HEK293 (cell line): ENCODE data around the gene CRBN.

Experiments
- CTCF ChIA-PET: fragments of 350-600 bp; formaldehyde crosslinking; extraction: SDS; loops from one replicate; lab custom pipeline; 2021; ENCODE audit warnings: antibody characterized with exemption; lab: Yijun Ruan, JAX
- POLR2A ChIA-PET: fragments of 300-600 bp; formaldehyde crosslinking; extraction: SDS; loops from one replicate; lab custom pipeline; 2020; ENCODE audit warnings: antibody characterized with exemption, inconsistent platforms; lab: Yijun Ruan, JAX
- H3K27ac ChIP-seq: fragments of 200-500 bp; sonication (Bioruptor generic); 2 replicates; pipeline ENCODE4 v1.5.1; 2014; ENCODE audit warnings: low read depth, low read length, control low read depth, inconsistent platforms; ENCODE audit errors: extremely low read depth
- H3K36me3 ChIP-seq, 2 experiments: fragments of 200-500 bp in 1 of 2; sonication (Bioruptor generic) in 1 of 2; 1 replicate in 1 of 2; 2 replicates in 1 of 2; pipeline ENCODE4 v1.5.1; 2014 to 2017; ENCODE audit warnings: inconsistent platforms in 2 of 2, low read length in 2 of 2; ENCODE audit not compliant: control insufficient read depth in 2 of 2, insufficient read depth in 1 of 2
- H3K4me1 ChIP-seq: fragments of 200-500 bp; sonication (Bioruptor generic); 2 replicates; pipeline ENCODE4 v1.5.1; 2014; ENCODE audit warnings: mild to moderate bottlenecking, low read length, inconsistent platforms; ENCODE audit not compliant: control insufficient read depth, insufficient read depth
- H3K4me3 ChIP-seq: 2 replicates; pipeline ENCODE4 v1.5.1; 2011; ENCODE audit warnings: low read depth, mild to moderate bottlenecking, control low read depth, low read length, moderate library complexity
- H3K9me3 ChIP-seq: fragments of 200-500 bp; sonication (Bioruptor generic); 2 replicates; pipeline ENCODE4 v1.5.1; 2014; ENCODE audit warnings: low read depth, low read length, inconsistent platforms; ENCODE audit not compliant: control insufficient read depth, insufficient read depth
- BCL6B ChIP-seq: fragments of 450-650 bp; formaldehyde crosslinking; IDR thresholded peaks from 2 replicates; pipeline ENCODE4 v1.5.1; 2017; ENCODE audit warnings: missing biosample characterization, missing genetic modification characterization
- GLI2 ChIP-seq: fragments of 450-650 bp; formaldehyde crosslinking; IDR thresholded peaks from 2 replicates; pipeline ENCODE4; 2017; ENCODE audit warnings: missing biosample characterization, missing genetic modification characterization, low read depth, borderline replicate concordance
- KLF9 ChIP-seq: fragments of 450-650 bp; formaldehyde crosslinking; IDR thresholded peaks from 2 replicates; pipeline ENCODE4 v1.5.1; 2016; ENCODE audit warnings: missing biosample characterization, missing genetic modification characterization, low read depth
- OVOL3 ChIP-seq: fragments of 450-650 bp; formaldehyde crosslinking; IDR thresholded peaks from 2 replicates; pipeline ENCODE4 v1.5.1; 2016; ENCODE audit warnings: missing biosample characterization, missing genetic modification characterization
- WT1 ChIP-seq: fragments of 450-650 bp; formaldehyde crosslinking; IDR thresholded peaks from 2 replicates; pipeline ENCODE4 v1.5.1; 2016; ENCODE audit warnings: missing biosample characterization, missing genetic modification characterization
- ZBTB44 ChIP-seq: fragments of 450-650 bp; IDR thresholded peaks from 2 replicates; pipeline ENCODE4 v1.5.1; 2018; ENCODE audit warnings: missing biosample characterization, mild to moderate bottlenecking, missing genetic modification characterization
- ZNF18 ChIP-seq: fragments of 450-650 bp; formaldehyde crosslinking; IDR thresholded peaks from 2 replicates; pipeline ENCODE4 v1.5.1; 2016; ENCODE audit warnings: missing biosample characterization, missing genetic modification characterization
- ZNF184 ChIP-seq: fragments of 450-650 bp; IDR thresholded peaks from 2 replicates; pipeline ENCODE4 v1.5.1; 2018; ENCODE audit warnings: missing biosample characterization, mild to moderate bottlenecking, missing genetic modification characterization
- ZNF202 ChIP-seq: fragments of 450-650 bp; formaldehyde crosslinking; IDR thresholded peaks from 2 replicates; pipeline ENCODE4 v1.5.1; 2016; ENCODE audit warnings: missing biosample characterization, missing genetic modification characterization, borderline replicate concordance
- ZNF311 ChIP-seq: fragments of 450-650 bp; formaldehyde crosslinking; IDR thresholded peaks from 2 replicates; pipeline ENCODE4 v1.5.1; 2017; ENCODE audit warnings: missing biosample characterization, missing genetic modification characterization, borderline replicate concordance
- ZNF341 ChIP-seq: fragments of 450-650 bp; formaldehyde crosslinking; IDR thresholded peaks from 2 replicates; pipeline ENCODE4; 2016; ENCODE audit warnings: low read depth, missing biosample characterization, missing genetic modification characterization
- ZNF354C ChIP-seq: fragments of 450-650 bp; formaldehyde crosslinking; IDR thresholded peaks from 2 replicates; pipeline ENCODE4 v1.5.1; 2016; ENCODE audit warnings: missing biosample characterization, missing genetic modification characterization, low read depth, borderline replicate concordance
- ZNF404 ChIP-seq: fragments of 450-650 bp; formaldehyde crosslinking; IDR thresholded peaks from 2 replicates; pipeline ENCODE4 v1.5.1; 2017; ENCODE audit warnings: missing biosample characterization, missing genetic modification characterization
- ZNF449 ChIP-seq: fragments of 450-650 bp; formaldehyde crosslinking; IDR thresholded peaks from 2 replicates; pipeline ENCODE4 v1.5.1; 2017; ENCODE audit warnings: missing biosample characterization, mild to moderate bottlenecking, missing genetic modification characterization, moderate library complexity
- ZNF513 ChIP-seq: fragments of 450-650 bp; IDR thresholded peaks from 2 replicates; pipeline ENCODE4 v1.5.1; 2018; ENCODE audit warnings: missing biosample characterization, missing genetic modification characterization
- ZNF514 ChIP-seq: fragments of 450-650 bp; formaldehyde crosslinking; IDR thresholded peaks from 2 replicates; pipeline ENCODE4 v1.5.1; 2016; ENCODE audit warnings: missing biosample characterization, missing genetic modification characterization
- ZNF544 ChIP-seq: fragments of 450-650 bp; formaldehyde crosslinking; IDR thresholded peaks from 2 replicates; pipeline ENCODE4 v1.5.0; 2017; ENCODE audit warnings: missing biosample characterization, missing genetic modification characterization
- ZNF548 ChIP-seq: fragments of 450-650 bp; formaldehyde crosslinking; IDR thresholded peaks from 2 replicates; pipeline ENCODE4 v1.5.1; 2016; ENCODE audit warnings: missing biosample characterization, missing genetic modification characterization
- ZNF621 ChIP-seq: fragments of 450-650 bp; formaldehyde crosslinking; IDR thresholded peaks from 2 replicates; pipeline ENCODE4 v1.5.1; 2017; ENCODE audit warnings: missing biosample characterization, missing genetic modification characterization
- ZNF707 ChIP-seq: fragments of 450-650 bp; formaldehyde crosslinking; IDR thresholded peaks from 2 replicates; pipeline ENCODE4 v1.5.1; 2016; ENCODE audit warnings: missing biosample characterization, missing genetic modification characterization
- ZNF768 ChIP-seq: fragments of 450-650 bp; formaldehyde crosslinking; IDR thresholded peaks from 2 replicates; pipeline ENCODE4 v1.5.1; 2018; ENCODE audit warnings: missing biosample characterization, mild to moderate bottlenecking, missing genetic modification characterization
- ZNF830 ChIP-seq: fragments of 450-650 bp; IDR thresholded peaks from 2 replicates; pipeline ENCODE4 v1.5.0; 2018; ENCODE audit warnings: missing biosample characterization, missing genetic modification characterization, low read depth, mild to moderate bottlenecking, moderate library complexity
- ZSCAN16 ChIP-seq: fragments of 450-650 bp; formaldehyde crosslinking; IDR thresholded peaks from 2 replicates; pipeline ENCODE4 v1.5.1; 2016; ENCODE audit warnings: missing biosample characterization, missing genetic modification characterization
- ZSCAN30 ChIP-seq: fragments of 450-650 bp; IDR thresholded peaks from 2 replicates; pipeline ENCODE4 v1.5.1; 2018; ENCODE audit warnings: missing biosample characterization, mild to moderate bottlenecking, missing genetic modification characterization, moderate library complexity

The CRBN gene

GRCh38 chr3:3160826-3161225, 18.7 kb downstream of the CRBN start:
- CTCF ChIA-PET: interaction anchor here (1.8 kb wide), 1 partner anchor 10 kb away, joined by 5 read pairs; no protein-coding TSS in a partner anchor
- H3K9me3 ChIP-seq: no peaks in the 10 kb centered on the region
- no peaks in the 10 kb centered on the region for H3K4me1 ChIP-seq
- no peak for TF ChIP-seq ZNF707 (tag by site-specific recombination)
- no peak for TF ChIP-seq ZNF544 (tag by site-specific recombination)
- TF ChIP-seq ZNF341: no peak
- TF ChIP-seq ZSCAN30 (tag by site-specific recombination): no peak
- no peak for TF ChIP-seq OVOL3 (tag by site-specific recombination)
- TF ChIP-seq ZNF514: no peak
- no peak for TF ChIP-seq BCL6B (tag by site-specific recombination)
- TF ChIP-seq ZBTB44 (tag by site-specific recombination): no peak
- TF ChIP-seq ZNF404: no peak
- TF ChIP-seq ZNF311 (tag by site-specific recombination): no peak
- TF ChIP-seq ZNF768 (tag by site-specific recombination): no peak
- TF ChIP-seq ZSCAN16: no peak
- no peak for TF ChIP-seq GLI2 (tag by site-specific recombination)
- no peak for TF ChIP-seq WT1 (tag by site-specific recombination)
- no peak for TF ChIP-seq ZNF184 (tag by site-specific recombination)
- TF ChIP-seq ZNF621 (tag by site-specific recombination): no peak
- no peak for TF ChIP-seq ZNF202 (tag by site-specific recombination)
- no peak for TF ChIP-seq ZNF513 (tag by site-specific recombination)
- H3K27ac ChIP-seq: no peak overlapping the region
- H3K36me3 ChIP-seq: peaks cover 12 to 89% of the 10 kb centered on the region in 2 experiments
- no peak overlapping the region for H3K4me3 ChIP-seq
- POLR2A ChIA-PET: no interaction called here

GRCh38 chr3:3157484-3157883, 22.0 kb downstream of the CRBN start:
- Histone ChIP-seq H3K9me3 (no peaks in the 10 kb centered on the region), H3K4me1 (no peaks in the 10 kb centered on the region), H3K36me3 (peaks cover 15 to 89% of the 10 kb centered on the region in 2 experiments), H3K27ac (no peak overlapping the region), H3K4me3 (no peak overlapping the region)
- POLR2A ChIA-PET: no interaction called here
- TF ChIP-seq ZNF513 (tag by site-specific recombination) (no peak), ZNF548 (tag by site-specific recombination) (no peak), ZNF354C (no peak), ZNF830 (tag by site-specific recombination) (no peak), ZNF449 (tag by site-specific recombination) (no peak), WT1 (tag by site-specific recombination) (no peak), ZNF18 (no peak), ZNF707 (tag by site-specific recombination) (no peak), KLF9 (tag by site-specific recombination) (no peak)
- CTCF ChIA-PET: no interaction called here
